ENCODE measurements around the gene CMPK2. TPM values are rescaled to one million over a fixed set of nuclear protein-coding genes. Genes with fewer than 3 reads are reported as not detected.

CMPK2 gene
- total and polyA plus RNA-seq, 9 of the 15 experiments (the other 6 are each of a cell fraction or from before 2014, with no cell fraction given) = 2.6 to 10.5 (median 5.0) TPM

DNA sequence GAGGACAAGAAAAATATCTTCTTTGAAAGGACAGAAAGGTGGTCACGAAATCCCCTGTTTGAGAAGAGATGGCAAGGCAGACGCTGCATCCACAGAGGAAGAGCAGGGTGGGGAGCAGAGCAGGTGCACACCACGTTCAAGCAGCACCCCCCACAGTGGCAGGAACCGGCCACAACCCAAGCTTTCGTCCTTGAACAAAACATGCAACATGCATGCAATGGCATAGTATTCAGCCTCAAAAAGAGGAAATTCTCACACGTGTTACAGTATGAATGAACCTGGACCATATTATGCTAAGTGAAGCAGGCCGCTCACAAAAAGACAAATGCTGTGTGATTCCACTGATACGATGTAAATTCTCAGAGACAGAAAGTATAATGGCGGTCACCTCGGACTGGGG is 51.4 kb downstream of the CMPK2 start (continued):
- TF ChIP-seq, protein P1, sequence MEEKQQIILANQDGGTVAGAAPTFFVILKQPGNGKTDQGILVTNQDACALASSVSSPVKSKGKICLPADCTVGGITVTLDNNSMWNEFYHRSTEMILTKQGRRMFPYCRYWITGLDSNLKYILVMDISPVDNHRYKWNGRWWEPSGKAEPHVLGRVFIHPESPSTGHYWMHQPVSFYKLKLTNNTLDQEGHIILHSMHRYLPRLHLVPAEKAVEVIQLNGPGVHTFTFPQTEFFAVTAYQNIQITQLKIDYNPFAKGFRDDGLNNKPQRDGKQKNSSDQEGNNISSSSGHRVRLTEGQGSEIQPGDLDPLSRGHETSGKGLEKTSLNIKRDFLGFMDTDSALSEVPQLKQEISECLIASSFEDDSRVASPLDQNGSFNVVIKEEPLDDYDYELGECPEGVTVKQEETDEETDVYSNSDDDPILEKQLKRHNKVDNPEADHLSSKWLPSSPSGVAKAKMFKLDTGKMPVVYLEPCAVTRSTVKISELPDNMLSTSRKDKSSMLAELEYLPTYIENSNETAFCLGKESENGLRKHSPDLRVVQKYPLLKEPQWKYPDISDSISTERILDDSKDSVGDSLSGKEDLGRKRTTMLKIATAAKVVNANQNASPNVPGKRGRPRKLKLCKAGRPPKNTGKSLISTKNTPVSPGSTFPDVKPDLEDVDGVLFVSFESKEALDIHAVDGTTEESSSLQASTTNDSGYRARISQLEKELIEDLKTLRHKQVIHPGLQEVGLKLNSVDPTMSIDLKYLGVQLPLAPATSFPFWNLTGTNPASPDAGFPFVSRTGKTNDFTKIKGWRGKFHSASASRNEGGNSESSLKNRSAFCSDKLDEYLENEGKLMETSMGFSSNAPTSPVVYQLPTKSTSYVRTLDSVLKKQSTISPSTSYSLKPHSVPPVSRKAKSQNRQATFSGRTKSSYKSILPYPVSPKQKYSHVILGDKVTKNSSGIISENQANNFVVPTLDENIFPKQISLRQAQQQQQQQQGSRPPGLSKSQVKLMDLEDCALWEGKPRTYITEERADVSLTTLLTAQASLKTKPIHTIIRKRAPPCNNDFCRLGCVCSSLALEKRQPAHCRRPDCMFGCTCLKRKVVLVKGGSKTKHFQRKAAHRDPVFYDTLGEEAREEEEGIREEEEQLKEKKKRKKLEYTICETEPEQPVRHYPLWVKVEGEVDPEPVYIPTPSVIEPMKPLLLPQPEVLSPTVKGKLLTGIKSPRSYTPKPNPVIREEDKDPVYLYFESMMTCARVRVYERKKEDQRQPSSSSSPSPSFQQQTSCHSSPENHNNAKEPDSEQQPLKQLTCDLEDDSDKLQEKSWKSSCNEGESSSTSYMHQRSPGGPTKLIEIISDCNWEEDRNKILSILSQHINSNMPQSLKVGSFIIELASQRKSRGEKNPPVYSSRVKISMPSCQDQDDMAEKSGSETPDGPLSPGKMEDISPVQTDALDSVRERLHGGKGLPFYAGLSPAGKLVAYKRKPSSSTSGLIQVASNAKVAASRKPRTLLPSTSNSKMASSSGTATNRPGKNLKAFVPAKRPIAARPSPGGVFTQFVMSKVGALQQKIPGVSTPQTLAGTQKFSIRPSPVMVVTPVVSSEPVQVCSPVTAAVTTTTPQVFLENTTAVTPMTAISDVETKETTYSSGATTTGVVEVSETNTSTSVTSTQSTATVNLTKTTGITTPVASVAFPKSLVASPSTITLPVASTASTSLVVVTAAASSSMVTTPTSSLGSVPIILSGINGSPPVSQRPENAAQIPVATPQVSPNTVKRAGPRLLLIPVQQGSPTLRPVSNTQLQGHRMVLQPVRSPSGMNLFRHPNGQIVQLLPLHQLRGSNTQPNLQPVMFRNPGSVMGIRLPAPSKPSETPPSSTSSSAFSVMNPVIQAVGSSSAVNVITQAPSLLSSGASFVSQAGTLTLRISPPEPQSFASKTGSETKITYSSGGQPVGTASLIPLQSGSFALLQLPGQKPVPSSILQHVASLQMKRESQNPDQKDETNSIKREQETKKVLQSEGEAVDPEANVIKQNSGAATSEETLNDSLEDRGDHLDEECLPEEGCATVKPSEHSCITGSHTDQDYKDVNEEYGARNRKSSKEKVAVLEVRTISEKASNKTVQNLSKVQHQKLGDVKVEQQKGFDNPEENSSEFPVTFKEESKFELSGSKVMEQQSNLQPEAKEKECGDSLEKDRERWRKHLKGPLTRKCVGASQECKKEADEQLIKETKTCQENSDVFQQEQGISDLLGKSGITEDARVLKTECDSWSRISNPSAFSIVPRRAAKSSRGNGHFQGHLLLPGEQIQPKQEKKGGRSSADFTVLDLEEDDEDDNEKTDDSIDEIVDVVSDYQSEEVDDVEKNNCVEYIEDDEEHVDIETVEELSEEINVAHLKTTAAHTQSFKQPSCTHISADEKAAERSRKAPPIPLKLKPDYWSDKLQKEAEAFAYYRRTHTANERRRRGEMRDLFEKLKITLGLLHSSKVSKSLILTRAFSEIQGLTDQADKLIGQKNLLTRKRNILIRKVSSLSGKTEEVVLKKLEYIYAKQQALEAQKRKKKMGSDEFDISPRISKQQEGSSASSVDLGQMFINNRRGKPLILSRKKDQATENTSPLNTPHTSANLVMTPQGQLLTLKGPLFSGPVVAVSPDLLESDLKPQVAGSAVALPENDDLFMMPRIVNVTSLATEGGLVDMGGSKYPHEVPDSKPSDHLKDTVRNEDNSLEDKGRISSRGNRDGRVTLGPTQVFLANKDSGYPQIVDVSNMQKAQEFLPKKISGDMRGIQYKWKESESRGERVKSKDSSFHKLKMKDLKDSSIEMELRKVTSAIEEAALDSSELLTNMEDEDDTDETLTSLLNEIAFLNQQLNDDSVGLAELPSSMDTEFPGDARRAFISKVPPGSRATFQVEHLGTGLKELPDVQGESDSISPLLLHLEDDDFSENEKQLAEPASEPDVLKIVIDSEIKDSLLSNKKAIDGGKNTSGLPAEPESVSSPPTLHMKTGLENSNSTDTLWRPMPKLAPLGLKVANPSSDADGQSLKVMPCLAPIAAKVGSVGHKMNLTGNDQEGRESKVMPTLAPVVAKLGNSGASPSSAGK (IDR thresholded peaks at IDR 0.05) = no peak

All from K562 (cell line).